HCEC 1CT (cell line): ENCODE measurements around the gene TESK2.
"Not testable (repeated sequence)": the region's sequence is repeated elsewhere in the genome, so short reads cannot be mapped to it uniquely, and the experiment has no call there.

Source experiments
- DNase-seq: peaks from one replicate; pipeline ENCODE4 v3.0.0-alpha.2; 2017

Gene TESK2

GRCh38 chr1:45490626-45491486 is at the start of gene TESK2:
Gene TESK2 (minus strand): TSS chr1:45491163. CDS start chr1:45457785, 33,378 bp downstream.
- DNase-seq, result peak; percentile 97

GRCh38 chr1:45536886-45537285 is 45.9 kb upstream of the TESK2 start:
- DNase-seq, result no peak

GRCh38 chr1:45535988-45536766 is 45.2 kb upstream of the TESK2 start:
- DNase-seq, result no peak

- no peak for DNase-seq
These were observed 40.9 kb upstream of the TESK2 start for GRCh38 chr1:45531873-45532272.

GRCh38 chr1:45530632-45531135 is 39.7 kb upstream of the TESK2 start:
- no peak for DNase-seq

- no peak for DNase-seq
These were observed 35.2 kb upstream of the TESK2 start for GRCh38 chr1:45526135-45526644.

GRCh38 chr1:45523975-45524374 is 33.0 kb upstream of the TESK2 start:
- DNase-seq, result not testable (repeated sequence)

GRCh38 chr1:45523516-45523915 is 32.6 kb upstream of the TESK2 start:
- not testable (repeated sequence) for DNase-seq

GRCh38 chr1:45522324-45523104 is 31.6 kb upstream of the TESK2 start:
- DNase-seq, result peak; percentile 64

GRCh38 chr1:45521413-45522323 is 30.7 kb upstream of the TESK2 start, which contains the start of gene PRDX1:
Gene PRDX1 (minus strand): TSS chr1:45521884. CDS start chr1:45519043, 2,841 bp downstream.
- peak; percentile 93 for DNase-seq

GRCh38 chr1:45519774-45520173 is 28.8 kb upstream of the TESK2 start:
- DNase-seq, result not testable (repeated sequence)

GRCh38 chr1:45518910-45519309 is 27.9 kb upstream of the TESK2 start:
- DNase-seq, result no peak

- not testable (repeated sequence) for DNase-seq
These were observed 27.4 kb upstream of the TESK2 start for GRCh38 chr1:45518366-45518765.

- no peak for DNase-seq
These were observed 25.5 kb upstream of the TESK2 start for GRCh38 chr1:45516465-45516864.

- DNase-seq, result no peak
These were observed 25.1 kb upstream of the TESK2 start for GRCh38 chr1:45516036-45516435.

- DNase-seq, result peak; percentile 60
These were observed 22.7 kb upstream of the TESK2 start for GRCh38 chr1:45513532-45514260.

GRCh38 chr1:45512641-45513054 is 21.7 kb upstream of the TESK2 start:
- DNase-seq, result peak; percentile 60

- no peak for DNase-seq
These were observed 20.1 kb upstream of the TESK2 start for GRCh38 chr1:45510972-45511527.

- DNase-seq, result no peak
These were observed 19.3 kb upstream of the TESK2 start for GRCh38 chr1:45510036-45510971.
